ENCODE data around the gene KLF15. TPM values are rescaled to one million over a fixed set of nuclear protein-coding genes. Genes with fewer than 3 reads are reported as not detected.

The KLF15 gene
- total and polyA plus RNA-seq, 9 of the 15 experiments (the other 6 are each of a cell fraction or from before 2014, with no cell fraction given) = 0.08 to 4.8 (median 1.2) TPM

DNA sequence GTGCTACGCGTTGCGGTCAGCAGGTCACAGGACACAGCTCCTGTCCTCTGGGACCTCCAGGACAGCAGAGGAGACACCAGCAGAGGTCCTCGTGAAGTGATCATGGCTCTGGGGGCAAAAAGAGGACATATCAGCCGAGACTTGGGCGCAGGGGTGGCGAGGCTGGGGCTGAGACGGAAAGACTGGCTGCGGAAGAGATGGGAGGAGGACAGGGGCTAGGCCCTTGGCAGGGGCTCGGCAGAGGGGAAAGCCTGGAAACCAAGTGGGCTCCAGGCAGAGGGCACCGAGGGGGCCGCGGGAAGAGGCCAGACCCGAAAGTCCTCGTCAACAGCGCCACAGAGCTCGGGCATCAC lies 32.6 kb upstream of the KLF15 start:
- H3K4me2 ChIP-seq (ENCODE audit: insufficient read depth, low read length) = peak overlapping the region; percentile 71
- FAIRE-seq (no peak), DNase-seq (ENCODE audit: extremely low read depth in 1 of 4, low spot score in 3 of 4) (peak in 1 of 4 experiments; percentile 8), ATAC-seq (peak; percentile 51; the same call in 1 of the 3 replicates)
- in situ Hi-C loops (cut with MboI) = loop anchor here (5.0 to 25.0 kb wide), 2 partner anchors 137 to 252 kb away; no protein-coding TSS in a partner anchor
- no peaks in the 10 kb centered on the region for H3K36me3 ChIP-seq (ENCODE audit: control insufficient read depth, insufficient read depth, low read length)
- WGBS (ENCODE audit: insufficient coverage, low coverage, missing lambda C conversion rate) = 1% methylated on average over 9 of the region's 17 CpGs
- peaks cover 0 to 13% of the 10 kb centered on the region in 2 experiments; a peak in 3 of 5 replicates for H3K4me1 ChIP-seq (replicated peaks in 1 of 2; ENCODE audit: control insufficient read depth in 2 of 2, insufficient read depth in 2 of 2, low read length in 2 of 2)
- intact Hi-C loops (cut with micrococcal nuclease) = loop anchor here (1.0 to 2.0 kb wide), 4 partner anchors 33 to 255 kb away; partner anchors contain the start of gene KLF15
- H3K4me3 ChIP-seq = no peak overlapping the region
- H3K9me3 ChIP-seq (replicated peaks; ENCODE audit: control insufficient read depth, insufficient read depth, low read depth, low read length) = no peaks in the 10 kb centered on the region
- H3K27ac ChIP-seq (ENCODE audit: extremely low read depth, low read depth, low read length) = no peak overlapping the region
- no peaks in the 10 kb centered on the region for H3K9me1 ChIP-seq (ENCODE audit: control insufficient read depth, insufficient read depth, low read length)
- ChIA-PET POLR2A (no interaction called here), CTCF (ENCODE audit: low intra/inter-chr PET ratio) (interaction anchor here (0.7 to 2.1 kb wide), 4 partner anchors 131 to 256 kb away, joined by 3 to 30 read pairs (median 4); no protein-coding TSS in a partner anchor)
- BruUV-seq (replicated peaks) = no TSS peak
- H4K20me1 ChIP-seq (replicated peaks; ENCODE audit: control insufficient read depth, insufficient read depth, low read length) = 0 out of 2 replicates have a peak, but pooled peaks cover 3% of the 10 kb centered on the region
- H2AFZ ChIP-seq (ENCODE audit: low read depth, low read length) = peak overlapping the region; percentile 75
- H3K27me3 ChIP-seq (ENCODE audit: control insufficient read depth in 2 of 2, insufficient read depth in 2 of 2, low read length in 2 of 2) = peaks cover 5 to 46% of the 10 kb centered on the region in 2 experiments; a peak in 4 of 5 replicates
- TF ChIP-seq CBFB (CRISPR knock-in tag; IDR thresholded peaks at IDR 0.05) = no peak
- TF ChIP-seq, protein P1, sequence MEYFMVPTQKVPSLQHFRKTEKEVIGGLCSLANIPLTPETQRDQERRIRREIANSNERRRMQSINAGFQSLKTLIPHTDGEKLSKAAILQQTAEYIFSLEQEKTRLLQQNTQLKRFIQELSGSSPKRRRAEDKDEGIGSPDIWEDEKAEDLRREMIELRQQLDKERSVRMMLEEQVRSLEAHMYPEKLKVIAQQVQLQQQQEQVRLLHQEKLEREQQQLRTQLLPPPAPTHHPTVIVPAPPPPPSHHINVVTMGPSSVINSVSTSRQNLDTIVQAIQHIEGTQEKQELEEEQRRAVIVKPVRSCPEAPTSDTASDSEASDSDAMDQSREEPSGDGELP (CRISPR knock-in tag; IDR thresholded peaks at IDR 0.05; ENCODE audit: borderline replicate concordance) = peak; percentile 5; the same call in 1 of the 2 replicates
- H3K79me2 ChIP-seq (ENCODE audit: control insufficient read depth, insufficient read depth, low read length) = no peaks in the 10 kb centered on the region
- peak overlapping the region in 1 of 2 experiments; percentile 76; a peak in 1 of 4 replicates for H3K9ac ChIP-seq (ENCODE audit: insufficient read depth in 1 of 2, low read depth in 2 of 2, low read length in 2 of 2)
